K562 (cell line): ENCODE data around the gene IGIP. TPM values are rescaled to one million over a fixed set of nuclear protein-coding genes. Genes with fewer than 3 reads are reported as not detected.

Experiments
- ARID1B ChIP-seq: fragments of 450-650 bp; IDR thresholded peaks from 2 replicates; pipeline ENCODE4 v1.6.1; 2016; ENCODE audit warnings: antibody characterized with exemption, mild to moderate bottlenecking, inconsistent platforms
- CEBPB ChIP-seq: fragments of 450-650 bp; IDR thresholded peaks from 2 replicates; pipeline ENCODE4 v1.6.1; 2016; ENCODE audit warnings: missing genetic modification characterization, missing compliant biosample characterization
- CHD4 ChIP-seq: fragments of 200-600 bp; sonication (generic); IDR thresholded peaks from 3 replicates; pipeline ENCODE4 v1.6.1; 2012; ENCODE audit warnings: low read depth, mild to moderate bottlenecking, mixed read lengths, low read length, inconsistent platforms; ENCODE audit not compliant: insufficient read depth, insufficient replicate concordance, poor library complexity, severe bottlenecking
- DPF2 ChIP-seq: fragments of 450-650 bp; IDR thresholded peaks from 2 replicates; pipeline ENCODE4 v1.6.1; 2016
- FOXJ2 ChIP-seq: fragments of 200-800 bp; sonication (Bioruptor generic); IDR thresholded peaks from 2 replicates; pipeline ENCODE4 v1.6.1; 2016; ENCODE audit warnings: missing genetic modification characterization, missing compliant biosample characterization
- MCM3 ChIP-seq: fragments of 450-650 bp; IDR thresholded peaks from 2 replicates; pipeline ENCODE4 v1.6.1; 2016
- NCOA2 ChIP-seq, 2 experiments: fragments of 450-650 bp; IDR thresholded peaks; 2 replicates each; pipeline ENCODE4 v1.6.1; 2018; ENCODE audit warnings: mild to moderate bottlenecking in 2 of 2, moderate library complexity in 1 of 2; ENCODE audit not compliant: partially characterized antibody in 2 of 2
- NR0B1 ChIP-seq: fragments of 450-650 bp; IDR thresholded peaks from one replicate; pipeline ENCODE4 v1.6.1; 2018; ENCODE audit warnings: mild to moderate bottlenecking, moderate library complexity; ENCODE audit not compliant: partially characterized antibody
- PTBP1 ChIP-seq: fragments of 200-400 bp; formaldehyde crosslinking; IDR thresholded peaks from 2 replicates; pipeline ENCODE4 v1.6.1; 2017; ENCODE audit warnings: low read depth, low read length
- SMAD3 ChIP-seq: fragments of 450-650 bp; formaldehyde crosslinking; conservative IDR thresholded peaks from 2 replicates; pipeline ENCODE4 v1.4.0; 2020; ENCODE audit warnings: mild to moderate bottlenecking
- STAG1 ChIP-seq: sonication (generic); formaldehyde crosslinking; IDR thresholded peaks from 2 replicates; pipeline ENCODE4 v1.5.0; 2020; ENCODE audit warnings: missing genetic modification reagents, borderline replicate concordance
- STAT6 ChIP-seq: sonication (generic); formaldehyde crosslinking; IDR thresholded peaks from 2 replicates; pipeline ENCODE4 v1.8.1; 2023; ENCODE audit warnings: mild to moderate bottlenecking, missing genetic modification reagents
- ZNF121 ChIP-seq: sonication (generic); formaldehyde crosslinking; conservative IDR thresholded peaks from 2 replicates; pipeline ENCODE4 v1.8.0; 2022; ENCODE audit warnings: missing genetic modification reagents
- ZNF431 ChIP-seq: sonication (generic); formaldehyde crosslinking; IDR thresholded peaks from 2 replicates; pipeline ENCODE4 v1.8.0; 2022; ENCODE audit warnings: mild to moderate bottlenecking, missing genetic modification reagents
- ZSCAN32 ChIP-seq: fragments of 450-650 bp; formaldehyde crosslinking; IDR thresholded peaks from 2 replicates; pipeline ENCODE4 v1.4.0; 2020; ENCODE audit warnings: mild to moderate bottlenecking, moderate library complexity
- polyA plus RNA-seq, 8 experiments: library from polyadenylated mRNA; depleted of rRNA in 4 of 8; stranded (reverse) in 5 of 8; unstranded in 3 of 8; fragments of >200 nt; fragmentation: Nextera tagmentation in 2 of 8; fragmentation: Illumina TruSeq in 1 of 8; extraction: Ambion mirVana in 2 of 8; extraction: Trizol in 1 of 8; gene quantifications; 2 replicates each; pipeline versions ENCODE4 v1.2.1 to v1.2.3, GENCODE V29; 2011 to 2014; ENCODE audit warnings: inconsistent platforms in 1 of 8, missing spikeins in 1 of 8
- total RNA-seq, 7 experiments: library from RNA; depleted of rRNA in 6 of 7; stranded (reverse); fragments of >200 nt in 6 of 7; fragmentation: Illumina TruSeq in 2 of 7; extraction: Trizol in 2 of 7; gene quantifications; 2 replicates each; pipeline versions ENCODE4 v1.2.1 to v1.2.3, GENCODE V29; 2011 to 2021; ENCODE audit warnings: low replicate concordance in 1 of 7
- TF ChIP-seq, protein P1 (sequence below): fragments of 450-650 bp; IDR thresholded peaks from 2 replicates; pipeline ENCODE4 v1.6.1; 2018; ENCODE audit not compliant: partially characterized antibody
- TF ChIP-seq, protein P2 (sequence below): fragments of 250-450 bp; sonication (Bioruptor Pico); IDR thresholded peaks from 2 replicates; pipeline ENCODE4 v1.8.0; 2021; ENCODE audit warnings: borderline replicate concordance, mild to moderate bottlenecking, moderate library complexity; ENCODE audit not compliant: poor library complexity, severe bottlenecking
- TF ChIP-seq, protein P3 (sequence below), 2 experiments: fragments of 450-650 bp; IDR thresholded peaks; 2 replicates each; pipeline ENCODE4 v1.6.1; 2016

The IGIP gene
- total and polyA plus RNA-seq, 9 of the 15 experiments (the other 6 are each of a cell fraction or from before 2014, with no cell fraction given) = 0.52 to 1.6 (median 1.2) TPM

DNA sequence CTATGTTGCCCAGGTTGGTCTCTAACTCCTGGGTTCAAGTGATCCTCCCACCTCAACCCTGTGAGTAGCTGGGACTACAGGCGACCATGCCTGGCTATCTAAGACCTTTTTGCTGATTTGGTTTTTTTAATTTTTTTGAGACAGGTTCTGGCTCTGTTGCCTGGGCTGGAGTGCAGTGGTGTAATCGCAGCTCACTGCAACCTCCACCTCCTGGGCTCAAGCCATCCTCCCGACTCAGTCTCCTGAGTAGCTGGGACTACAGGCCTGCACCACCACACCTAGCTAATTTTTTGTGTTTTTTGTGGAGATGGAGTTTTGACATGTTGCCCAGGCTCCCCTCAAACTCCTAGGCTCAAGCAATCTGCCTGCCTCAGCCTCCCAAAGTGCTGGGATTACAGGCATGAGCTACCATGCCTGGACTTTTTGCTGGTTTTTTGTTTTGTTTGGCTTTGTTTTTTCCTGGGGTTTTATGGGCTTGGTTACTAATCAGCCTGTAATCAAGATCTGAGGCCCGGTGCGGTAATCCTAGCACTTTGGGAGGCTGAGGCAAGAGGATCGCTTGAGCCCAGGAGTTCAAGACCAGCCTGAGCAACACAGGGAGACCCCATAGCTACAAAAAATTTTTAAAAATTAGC, 52.9 kb downstream of the IGIP start (continued):
- TF ChIP-seq, protein P1, sequence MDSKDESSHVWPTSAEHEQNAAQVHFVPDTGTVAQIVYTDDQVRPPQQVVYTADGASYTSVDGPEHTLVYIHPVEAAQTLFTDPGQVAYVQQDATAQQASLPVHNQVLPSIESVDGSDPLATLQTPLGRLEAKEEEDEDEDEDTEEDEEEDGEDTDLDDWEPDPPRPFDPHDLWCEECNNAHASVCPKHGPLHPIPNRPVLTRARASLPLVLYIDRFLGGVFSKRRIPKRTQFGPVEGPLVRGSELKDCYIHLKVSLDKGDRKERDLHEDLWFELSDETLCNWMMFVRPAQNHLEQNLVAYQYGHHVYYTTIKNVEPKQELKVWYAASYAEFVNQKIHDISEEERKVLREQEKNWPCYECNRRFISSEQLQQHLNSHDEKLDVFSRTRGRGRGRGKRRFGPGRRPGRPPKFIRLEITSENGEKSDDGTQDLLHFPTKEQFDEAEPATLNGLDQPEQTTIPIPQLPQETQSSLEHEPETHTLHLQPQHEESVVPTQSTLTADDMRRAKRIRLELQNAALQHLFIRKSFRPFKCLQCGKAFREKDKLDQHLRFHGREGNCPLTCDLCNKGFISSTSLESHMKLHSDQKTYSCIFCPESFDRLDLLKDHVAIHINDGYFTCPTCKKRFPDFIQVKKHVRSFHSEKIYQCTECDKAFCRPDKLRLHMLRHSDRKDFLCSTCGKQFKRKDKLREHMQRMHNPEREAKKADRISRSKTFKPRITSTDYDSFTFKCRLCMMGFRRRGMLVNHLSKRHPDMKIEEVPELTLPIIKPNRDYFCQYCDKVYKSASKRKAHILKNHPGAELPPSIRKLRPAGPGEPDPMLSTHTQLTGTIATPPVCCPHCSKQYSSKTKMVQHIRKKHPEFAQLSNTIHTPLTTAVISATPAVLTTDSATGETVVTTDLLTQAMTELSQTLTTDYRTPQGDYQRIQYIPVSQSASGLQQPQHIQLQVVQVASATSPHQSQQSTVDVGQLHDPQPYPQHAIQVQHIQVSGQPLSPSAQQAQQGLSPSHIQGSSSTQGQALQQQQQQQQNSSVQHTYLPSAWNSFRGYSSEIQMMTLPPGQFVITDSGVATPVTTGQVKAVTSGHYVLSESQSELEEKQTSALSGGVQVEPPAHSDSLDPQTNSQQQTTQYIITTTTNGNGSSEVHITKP = no peak
- TF ChIP-seq CHD4 (no peak), MCM3 (no peak), PTBP1 (no peak), ZNF121 (CRISPR knock-in tag) (no peak), NR0B1 (no peak), STAG1 (CRISPR knock-in tag) (no peak), ZSCAN32 (CRISPR knock-in tag) (no peak), CEBPB (tag) (peak; percentile 42; the same call in 1 of the 2 replicates), NCOA2 (IDR thresholded peaks at IDR 0.05; ENCODE audit: partially characterized antibody in 2 of 2) (no peak), ZNF431 (no peak), DPF2 (peak; percentile 41; the same call in 1 of the 2 replicates), ARID1B (0 out of 2 replicates have a peak, but pooled peaks have one; percentile 25), SMAD3 (no peak), STAT6 (no peak), FOXJ2 (tag) (no peak)
- TF ChIP-seq, protein P2, sequence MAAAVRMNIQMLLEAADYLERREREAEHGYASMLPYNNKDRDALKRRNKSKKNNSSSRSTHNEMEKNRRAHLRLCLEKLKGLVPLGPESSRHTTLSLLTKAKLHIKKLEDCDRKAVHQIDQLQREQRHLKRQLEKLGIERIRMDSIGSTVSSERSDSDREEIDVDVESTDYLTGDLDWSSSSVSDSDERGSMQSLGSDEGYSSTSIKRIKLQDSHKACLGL (CRISPR knock-in tag) = peak; percentile 47
- TF ChIP-seq, protein P3, sequence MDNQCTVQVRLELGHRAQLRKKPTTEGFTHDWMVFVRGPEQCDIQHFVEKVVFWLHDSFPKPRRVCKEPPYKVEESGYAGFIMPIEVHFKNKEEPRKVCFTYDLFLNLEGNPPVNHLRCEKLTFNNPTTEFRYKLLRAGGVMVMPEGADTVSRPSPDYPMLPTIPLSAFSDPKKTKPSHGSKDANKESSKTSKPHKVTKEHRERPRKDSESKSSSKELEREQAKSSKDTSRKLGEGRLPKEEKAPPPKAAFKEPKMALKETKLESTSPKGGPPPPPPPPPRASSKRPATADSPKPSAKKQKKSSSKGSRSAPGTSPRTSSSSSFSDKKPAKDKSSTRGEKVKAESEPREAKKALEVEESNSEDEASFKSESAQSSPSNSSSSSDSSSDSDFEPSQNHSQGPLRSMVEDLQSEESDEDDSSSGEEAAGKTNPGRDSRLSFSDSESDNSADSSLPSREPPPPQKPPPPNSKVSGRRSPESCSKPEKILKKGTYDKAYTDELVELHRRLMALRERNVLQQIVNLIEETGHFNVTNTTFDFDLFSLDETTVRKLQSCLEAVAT (IDR thresholded peaks at IDR 0.05) = peak in 1 of 2 experiments; percentile 31; a peak in 1 of 4 replicates
